Right atrium auricular region (tissue), 2 donors: ENCODE results near the gene CC2D2B. TPM values are rescaled to one million over a fixed set of nuclear protein-coding genes. Genes with fewer than 3 reads are reported as not detected.

Experiments used
- DNase-seq: peaks from one replicate; pipeline ENCODE4 v3.0.0-alpha.2; 2019; ENCODE audit warnings: low spot score
- H3K27ac ChIP-seq, 2 donors: fragments of 200-600 bp; sonication (generic); 1 replicate in 1 of 2; 2 replicates in 1 of 2; pipeline ENCODE4 v1.5.1; 2016 to 2019
- H3K27me3 ChIP-seq, 2 donors: fragments of 200-600 bp; sonication (generic); one replicate each; pipeline versions ENCODE4 v1.5.1 to v1.6.0; 2017 to 2019
- H3K36me3 ChIP-seq: fragments of 200-600 bp; sonication (generic); one replicate; pipeline ENCODE4 v1.5.1; 2016
- H3K4me1 ChIP-seq, 2 donors: fragments of 200-600 bp; sonication (generic); one replicate each; pipeline versions ENCODE4 v1.5.1 to v1.6.0; 2017 to 2019
- H3K4me3 ChIP-seq, 2 donors: fragments of 200-600 bp; sonication (generic); 1 replicate in 1 of 2; 2 replicates in 1 of 2; pipeline ENCODE4 v1.5.1; 2017 to 2019; ENCODE audit warnings: mild to moderate bottlenecking in 1 of 2, moderate library complexity in 1 of 2
- H3K9me3 ChIP-seq, 2 donors: fragments of 200-600 bp; sonication (generic); one replicate each; pipeline ENCODE4 v1.5.1; 2019
- CTCF ChIP-seq, 2 donors: fragments of 200-600 bp; sonication (generic); IDR thresholded peaks; one replicate each; pipeline ENCODE4 v1.5.1; 2019; ENCODE audit warnings: antibody characterized with exemption in 2 of 2
- total RNA-seq, 2 donors: library from RNA; depleted of rRNA; stranded (reverse); fragments of >200 nt; gene quantifications; one replicate each; pipeline ENCODE4 v1.1.0, GENCODE V29; 2016

CC2D2B gene
- total RNA-seq, 2 donors from 2014 or later: 0.98 to 1.6 TPM

- no peaks in the 10 kb centered on the region for H3K4me1 ChIP-seq
- no peak overlapping the region for H3K27ac ChIP-seq
- no peaks in the 10 kb centered on the region for H3K36me3 ChIP-seq
- no peak overlapping the region for H3K4me3 ChIP-seq
- no peak for DNase-seq
- no peaks in the 10 kb centered on the region for H3K27me3 ChIP-seq
- H3K9me3 ChIP-seq: peaks cover 0 to 16% of the 10 kb centered on the region in 2 donors
- TF ChIP-seq CTCF (IDR thresholded peaks at IDR 0.05): no peak
Measured at GRCh38 chr10:95935429-95935828, 27.7 kb downstream of the CC2D2B start.

GRCh38 chr10:95941115-95941514, 33.3 kb downstream of the CC2D2B start:
- no peak for DNase-seq
- TF ChIP-seq CTCF (IDR thresholded peaks at IDR 0.05): no peak
- H3K4me3 ChIP-seq: no peak overlapping the region
- H3K36me3 ChIP-seq: no peaks in the 10 kb centered on the region
- H3K27me3 ChIP-seq: no peaks in the 10 kb centered on the region
- peaks cover 0 to 24% of the 10 kb centered on the region in 2 donors for H3K9me3 ChIP-seq
- no peak overlapping the region for H3K27ac ChIP-seq
- no peaks in the 10 kb centered on the region for H3K4me1 ChIP-seq

- Histone ChIP-seq H3K4me1 (no peaks in the 10 kb centered on the region), H3K9me3 (peaks cover 0 to 15% of the 10 kb centered on the region in 2 donors), H3K27me3 (no peaks in the 10 kb centered on the region), H3K4me3 (no peak overlapping the region), H3K36me3 (no peaks in the 10 kb centered on the region), H3K27ac (no peak overlapping the region)
- no peak for TF ChIP-seq CTCF (IDR thresholded peaks at IDR 0.05)
- no peak for DNase-seq
Measured at GRCh38 chr10:95963202-95963990, 55.6 kb downstream of the CC2D2B start.

- H3K4me1 ChIP-seq: no peaks in the 10 kb centered on the region
- no peak for DNase-seq
- no peaks in the 10 kb centered on the region for H3K36me3 ChIP-seq
- no peak for TF ChIP-seq CTCF (IDR thresholded peaks at IDR 0.05)
- H3K9me3 ChIP-seq: peaks cover 0 to 9% of the 10 kb centered on the region in 2 donors
- H3K27me3 ChIP-seq: no peaks in the 10 kb centered on the region
- H3K4me3 ChIP-seq: no peak overlapping the region
- H3K27ac ChIP-seq: no peak overlapping the region
Measured at GRCh38 chr10:95963991-95964389, 56.2 kb downstream of the CC2D2B start.

- H3K4me1 ChIP-seq: no peaks in the 10 kb centered on the region
- no peaks in the 10 kb centered on the region for H3K36me3 ChIP-seq
- no peak for TF ChIP-seq CTCF (IDR thresholded peaks at IDR 0.05)
- no peak for DNase-seq
- H3K9me3 ChIP-seq: peaks cover 0 to 2% of the 10 kb centered on the region in 2 donors
- no peaks in the 10 kb centered on the region for H3K27me3 ChIP-seq
- no peak overlapping the region for H3K27ac ChIP-seq
- no peak overlapping the region for H3K4me3 ChIP-seq
Measured at GRCh38 chr10:95964756-95965155, 57.0 kb downstream of the CC2D2B start.
